ENCODE results near the gene SEC61B.
"Not testable (repeated sequence)": the region's sequence is repeated elsewhere in the genome, so short reads cannot be mapped to it uniquely, and the experiment has no call there.

Gene SEC61B

GRCh38 chr9:99183616-99184015 lies 38.5 kb upstream of the SEC61B start:
- Histone ChIP-seq H3K36me3 (ENCODE audit: control insufficient read depth, insufficient read depth, low read length) (no peaks in the 10 kb centered on the region), H3K4me1 (ENCODE audit: control insufficient read depth, insufficient read depth, low read length) (peaks cover 9% of the 10 kb centered on the region), H3K9ac (ENCODE audit: low read length) (no peak overlapping the region), H3K9me3 (ENCODE audit: control insufficient read depth, low read length) (no peaks in the 10 kb centered on the region), H3K27me3 (ENCODE audit: control insufficient read depth, insufficient read depth, low read length) (no peaks in the 10 kb centered on the region), H3K4me3 (ENCODE audit: low read length) (no peak overlapping the region)

GRCh38 chr9:99184110-99184474 lies 38.0 kb upstream of the SEC61B start:
- Histone ChIP-seq H3K4me1 (ENCODE audit: control insufficient read depth, insufficient read depth, low read length) (peaks cover 9% of the 10 kb centered on the region), H3K9me3 (ENCODE audit: control insufficient read depth, low read length) (no peaks in the 10 kb centered on the region), H3K9ac (ENCODE audit: low read length) (no peak overlapping the region), H3K36me3 (ENCODE audit: control insufficient read depth, insufficient read depth, low read length) (no peaks in the 10 kb centered on the region), H3K4me3 (ENCODE audit: low read length) (no peak overlapping the region), H3K27me3 (ENCODE audit: control insufficient read depth, insufficient read depth, low read length) (no peaks in the 10 kb centered on the region)

- H3K9ac ChIP-seq (ENCODE audit: low read length), result peak overlapping the region; percentile 58
- H3K36me3 ChIP-seq (ENCODE audit: control insufficient read depth, insufficient read depth, low read length), result no peaks in the 10 kb centered on the region
- peak overlapping the region; percentile 3 for H3K4me3 ChIP-seq (ENCODE audit: low read length)
- H3K27me3 ChIP-seq (ENCODE audit: control insufficient read depth, insufficient read depth, low read length), result no peaks in the 10 kb centered on the region
- H3K9me3 ChIP-seq (ENCODE audit: control insufficient read depth, low read length), result no peaks in the 10 kb centered on the region
- H3K4me1 ChIP-seq (ENCODE audit: control insufficient read depth, insufficient read depth, low read length), result peaks cover 9% of the 10 kb centered on the region
Observed at GRCh38 chr9:99184475-99185347, 37.4 kb upstream of the SEC61B start.

GRCh38 chr9:99185348-99185632 lies 36.8 kb upstream of the SEC61B start:
- Histone ChIP-seq H3K9ac (ENCODE audit: low read length) (no peak overlapping the region), H3K4me1 (ENCODE audit: control insufficient read depth, insufficient read depth, low read length) (peaks cover 9% of the 10 kb centered on the region), H3K27me3 (ENCODE audit: control insufficient read depth, insufficient read depth, low read length) (peaks cover 2% of the 10 kb centered on the region), H3K36me3 (ENCODE audit: control insufficient read depth, insufficient read depth, low read length) (no peaks in the 10 kb centered on the region), H3K4me3 (ENCODE audit: low read length) (no peak overlapping the region), H3K9me3 (ENCODE audit: control insufficient read depth, low read length) (no peaks in the 10 kb centered on the region)

- Histone ChIP-seq H3K27me3 (ENCODE audit: control insufficient read depth, insufficient read depth, low read length) (peaks cover 6% of the 10 kb centered on the region), H3K36me3 (ENCODE audit: control insufficient read depth, insufficient read depth, low read length) (no peaks in the 10 kb centered on the region), H3K9me3 (ENCODE audit: control insufficient read depth, low read length) (no peaks in the 10 kb centered on the region), H3K4me1 (ENCODE audit: control insufficient read depth, insufficient read depth, low read length) (peaks cover 9% of the 10 kb centered on the region), H3K9ac (ENCODE audit: low read length) (no peak overlapping the region), H3K4me3 (ENCODE audit: low read length) (no peak overlapping the region)
Observed at GRCh38 chr9:99185934-99186333, 36.1 kb upstream of the SEC61B start.

GRCh38 chr9:99187311-99187710 lies 34.8 kb upstream of the SEC61B start:
- Histone ChIP-seq H3K4me1 (ENCODE audit: control insufficient read depth, insufficient read depth, low read length) (peaks cover 9% of the 10 kb centered on the region), H3K9ac (ENCODE audit: low read length) (no peak overlapping the region), H3K27me3 (ENCODE audit: control insufficient read depth, insufficient read depth, low read length) (peaks cover 11% of the 10 kb centered on the region), H3K9me3 (ENCODE audit: control insufficient read depth, low read length) (no peaks in the 10 kb centered on the region), H3K4me3 (ENCODE audit: low read length) (no peak overlapping the region), H3K36me3 (ENCODE audit: control insufficient read depth, insufficient read depth, low read length) (no peaks in the 10 kb centered on the region)

GRCh38 chr9:99189186-99189585 lies 32.9 kb upstream of the SEC61B start:
- Histone ChIP-seq H3K4me1 (ENCODE audit: control insufficient read depth, insufficient read depth, low read length) (peaks cover 9% of the 10 kb centered on the region), H3K36me3 (ENCODE audit: control insufficient read depth, insufficient read depth, low read length) (no peaks in the 10 kb centered on the region), H3K4me3 (ENCODE audit: low read length) (no peak overlapping the region), H3K27me3 (ENCODE audit: control insufficient read depth, insufficient read depth, low read length) (peaks cover 16% of the 10 kb centered on the region), H3K9ac (ENCODE audit: low read length) (no peak overlapping the region), H3K9me3 (ENCODE audit: control insufficient read depth, low read length) (no peaks in the 10 kb centered on the region)

- Histone ChIP-seq H3K9ac (ENCODE audit: low read length) (no peak overlapping the region), H3K27me3 (ENCODE audit: control insufficient read depth, insufficient read depth, low read length) (peaks cover 16% of the 10 kb centered on the region), H3K9me3 (ENCODE audit: control insufficient read depth, low read length) (no peaks in the 10 kb centered on the region), H3K4me3 (ENCODE audit: low read length) (no peak overlapping the region), H3K36me3 (ENCODE audit: control insufficient read depth, insufficient read depth, low read length) (no peaks in the 10 kb centered on the region), H3K4me1 (ENCODE audit: control insufficient read depth, insufficient read depth, low read length) (peaks cover 1% of the 10 kb centered on the region)
Observed at GRCh38 chr9:99189887-99190596, 32.0 kb upstream of the SEC61B start.

- no peak overlapping the region for H3K4me3 ChIP-seq (ENCODE audit: low read length)
- peaks cover 16% of the 10 kb centered on the region for H3K27me3 ChIP-seq (ENCODE audit: control insufficient read depth, insufficient read depth, low read length)
- H3K4me1 ChIP-seq (ENCODE audit: control insufficient read depth, insufficient read depth, low read length), result no peaks in the 10 kb centered on the region
- no peaks in the 10 kb centered on the region for H3K36me3 ChIP-seq (ENCODE audit: control insufficient read depth, insufficient read depth, low read length)
- no peak overlapping the region for H3K9ac ChIP-seq (ENCODE audit: low read length)
- no peaks in the 10 kb centered on the region for H3K9me3 ChIP-seq (ENCODE audit: control insufficient read depth, low read length)
Observed at GRCh38 chr9:99190597-99191283, 31.3 kb upstream of the SEC61B start.

GRCh38 chr9:99192786-99193465 lies 29.2 kb upstream of the SEC61B start:
- Histone ChIP-seq H3K27me3 (ENCODE audit: control insufficient read depth, insufficient read depth, low read length) (peaks cover 16% of the 10 kb centered on the region), H3K4me1 (ENCODE audit: control insufficient read depth, insufficient read depth, low read length) (no peaks in the 10 kb centered on the region), H3K9ac (ENCODE audit: low read length) (no peak overlapping the region), H3K36me3 (ENCODE audit: control insufficient read depth, insufficient read depth, low read length) (no peaks in the 10 kb centered on the region), H3K4me3 (ENCODE audit: low read length) (no peak overlapping the region), H3K9me3 (ENCODE audit: control insufficient read depth, low read length) (no peaks in the 10 kb centered on the region)

GRCh38 chr9:99193466-99193821 lies 28.6 kb upstream of the SEC61B start:
- Histone ChIP-seq H3K27me3 (ENCODE audit: control insufficient read depth, insufficient read depth, low read length) (peaks cover 16% of the 10 kb centered on the region), H3K4me1 (ENCODE audit: control insufficient read depth, insufficient read depth, low read length) (no peaks in the 10 kb centered on the region), H3K36me3 (ENCODE audit: control insufficient read depth, insufficient read depth, low read length) (no peaks in the 10 kb centered on the region), H3K9ac (ENCODE audit: low read length) (no peak overlapping the region), H3K9me3 (ENCODE audit: control insufficient read depth, low read length) (no peaks in the 10 kb centered on the region), H3K4me3 (ENCODE audit: low read length) (no peak overlapping the region)

- H3K27me3 ChIP-seq (ENCODE audit: control insufficient read depth, insufficient read depth, low read length); H3K4me1 ChIP-seq (ENCODE audit: control insufficient read depth, insufficient read depth, low read length); H3K36me3 ChIP-seq (ENCODE audit: control insufficient read depth, insufficient read depth, low read length); H3K9ac ChIP-seq (ENCODE audit: low read length); H3K9me3 ChIP-seq (ENCODE audit: control insufficient read depth, low read length); H3K4me3 ChIP-seq (ENCODE audit: low read length): not testable (repeated sequence)
Observed at GRCh38 chr9:99196484-99196883, 25.6 kb upstream of the SEC61B start.
